Fibroblast of skin of left biceps (primary cell): Measurements from ENCODE around the gene SCO1.
"Not testable (repeated sequence)": the region's sequence is repeated elsewhere in the genome, so short reads cannot be mapped to it uniquely, and the experiment has no call there.

Source experiments
- DNase-seq, 2 experiments: peaks; one replicate each; pipeline ENCODE4 v3.0.0-alpha.2; 2013; ENCODE audit warnings: low read depth in 2 of 2

The SCO1 gene

GRCh38 chr17:10697092-10698081 is at the start of gene SCO1, which contains the start of gene ADPRM:
Gene SCO1, minus strand, starts transcription at chr17:10697533. Its CDS starts 26 bp downstream, at chr17:10697507.
Gene ADPRM, plus strand, starts transcription at chr17:10697594. Its CDS starts 7,333 bp downstream, at chr17:10704927.
- DNase-seq = peak; percentile 76 to 77

GRCh38 chr17:10745231-10745630 is 47.9 kb upstream of the SCO1 start:
- no peak for DNase-seq

GRCh38 chr17:10744501-10745000 is 47.2 kb upstream of the SCO1 start:
- no peak for DNase-seq

- peak; percentile 14 to 28 for DNase-seq
These were observed 46.1 kb upstream of the SCO1 start for GRCh38 chr17:10743316-10744009.

- DNase-seq = no peak
These were observed 45.1 kb upstream of the SCO1 start for GRCh38 chr17:10742431-10742830.

- DNase-seq = no peak
These were observed 44.2 kb upstream of the SCO1 start for GRCh38 chr17:10741416-10742135.

- no peak for DNase-seq
These were observed 42.1 kb upstream of the SCO1 start for GRCh38 chr17:10739386-10739785.

- DNase-seq = no peak
These were observed 41.4 kb upstream of the SCO1 start for GRCh38 chr17:10738521-10739258.

GRCh38 chr17:10737736-10738135 is 40.4 kb upstream of the SCO1 start:
- DNase-seq = no peak

- peak; percentile 7 to 12 for DNase-seq
These were observed 39.9 kb upstream of the SCO1 start for GRCh38 chr17:10737168-10737622.

GRCh38 chr17:10735821-10736220 is 38.5 kb upstream of the SCO1 start:
- no peak for DNase-seq

- no peak for DNase-seq
These were observed 37.9 kb upstream of the SCO1 start for GRCh38 chr17:10735251-10735650.

- DNase-seq = no peak
These were observed 36.3 kb upstream of the SCO1 start for GRCh38 chr17:10733666-10734065.

GRCh38 chr17:10732121-10732520 is 34.8 kb upstream of the SCO1 start:
- DNase-seq = not testable (repeated sequence)

GRCh38 chr17:10731408-10731879 is 34.1 kb upstream of the SCO1 start:
- no peak for DNase-seq

- not testable (repeated sequence) for DNase-seq
These were observed 32.9 kb upstream of the SCO1 start for GRCh38 chr17:10730247-10730646.

- DNase-seq = peak; percentile 21 to 30
These were observed 32.2 kb upstream of the SCO1 start, which contains the start of gene TMEM220 for GRCh38 chr17:10729334-10730193. Gene TMEM220, minus strand, starts transcription at chr17:10730023. Its CDS starts 172 bp downstream, at chr17:10729851.

- DNase-seq = no peak
These were observed 31.1 kb upstream of the SCO1 start for GRCh38 chr17:10728331-10728892.

GRCh38 chr17:10727192-10727591 is 29.9 kb upstream of the SCO1 start:
- DNase-seq = no peak
